ENCODE results near the gene PVR. TPM values are rescaled to one million over a fixed set of nuclear protein-coding genes. Genes with fewer than 3 reads are reported as not detected.

Gene PVR
- polyA plus RNA-seq, 1 donor from 2014 or later = 19.1 TPM

- Histone ChIP-seq H3K79me2 (replicated peaks; ENCODE audit: insufficient read depth, low read length) (no peaks in the 10 kb centered on the region), H2AFZ (ENCODE audit: low read depth, low read length) (no peak overlapping the region), H3K9me2 (ENCODE audit: insufficient read depth, low read length) (no peaks in the 10 kb centered on the region), H3K27ac (ENCODE audit: low read length) (no peak overlapping the region), H3F3A (ENCODE audit: insufficient read depth, low read length, poor library complexity, severe bottlenecking) (no peaks in the 10 kb centered on the region), H3K36me3 (ENCODE audit: insufficient read depth, low read length) (no peaks in the 10 kb centered on the region), H3K9me3 (ENCODE audit: low read length) (no peaks in the 10 kb centered on the region), H3K27me3 (ENCODE audit: insufficient read depth, low read depth, low read length) (peaks cover 2% of the 10 kb centered on the region), H4K20me1 (ENCODE audit: insufficient read depth) (no peaks in the 10 kb centered on the region), H3K4me3 (ENCODE audit: low read length) (no peak overlapping the region), H3K4me2 (ENCODE audit: low read length) (no peak overlapping the region), H3K9ac (ENCODE audit: low read length) (no peak overlapping the region)
- no peak for TF ChIP-seq TAF1 (IDR thresholded peaks at IDR 0.05; ENCODE audit: low read depth)
- no peak for TF ChIP-seq SMC3 (conservative IDR thresholded peaks at IDR 0.05; ENCODE audit: poor library complexity)
These were observed 6.3 kb upstream of the PVR start for GRCh38 chr19:44637390-44637764.

GRCh38 chr19:44640518-44640917 is 3.2 kb upstream of the PVR start:
- TF ChIP-seq TAF1 (IDR thresholded peaks at IDR 0.05; ENCODE audit: low read depth) (no peak), REST (IDR thresholded peaks at IDR 0.05; ENCODE audit: borderline replicate concordance) (no peak), SMC3 (conservative IDR thresholded peaks at IDR 0.05; ENCODE audit: poor library complexity) (no peak), EP300 (conservative IDR thresholded peaks at IDR 0.05; ENCODE audit: poor library complexity, severe bottlenecking) (no peak), EZH2 (IDR thresholded peaks at IDR 0.05; ENCODE audit: borderline replicate concordance, insufficient read depth, low read length, poor library complexity, severe bottlenecking) (no peak), RAD21 (conservative IDR thresholded peaks at IDR 0.05) (no peak), CTCF (IDR thresholded peaks at IDR 0.05; ENCODE audit: poor library complexity, severe bottlenecking) (no peak), POLR2AphosphoS5 (IDR thresholded peaks at IDR 0.05) (no peak), MXI1 (conservative IDR thresholded peaks at IDR 0.05; ENCODE audit: poor library complexity, severe bottlenecking) (no peak)
- Histone ChIP-seq H3K27me3 (ENCODE audit: insufficient read depth, low read depth, low read length) (peaks cover 4% of the 10 kb centered on the region), H3K27ac (ENCODE audit: low read length) (no peak overlapping the region), H3K9me2 (ENCODE audit: insufficient read depth, low read length) (no peaks in the 10 kb centered on the region), H3K79me2 (replicated peaks; ENCODE audit: insufficient read depth, low read length) (no peaks in the 10 kb centered on the region), H2AFZ (ENCODE audit: low read depth, low read length) (no peak overlapping the region), H3K36me3 (ENCODE audit: insufficient read depth, low read length) (no peaks in the 10 kb centered on the region), H3K9ac (ENCODE audit: low read length) (no peak overlapping the region), H3K4me3 (ENCODE audit: low read length) (no peak overlapping the region), H4K20me1 (ENCODE audit: insufficient read depth) (no peaks in the 10 kb centered on the region), H3F3A (ENCODE audit: insufficient read depth, low read length, poor library complexity, severe bottlenecking) (no peaks in the 10 kb centered on the region), H3K4me2 (ENCODE audit: low read length) (no peak overlapping the region), H3K9me3 (ENCODE audit: low read length) (no peaks in the 10 kb centered on the region)

Data from neural cell (in vitro differentiated cells).